PC-3 (cell line): ENCODE results near the gene IL19. TPM values are rescaled to one million over a fixed set of nuclear protein-coding genes. Genes with fewer than 3 reads are reported as not detected.

Experiments used
- ATAC-seq: fragments of 200-7000 bp; cut with Tn5 transposase; 2 replicates; pipeline ENCODE4 v1.9.1; 2020; ENCODE audit warnings: mild to moderate bottlenecking, moderate library complexity
- BruUV-seq: library from RNA; stranded (reverse); fragments of 400-500 nt; replicated peaks from 2 replicates; lab custom pipeline; 2021; lab: Mats Ljungman, UMichigan
- CTCF ChIA-PET: fragments of 300-600 bp; sonication (Branson Sonifier 250); formaldehyde crosslinking; loops from one replicate; lab custom pipeline; 2022; ENCODE audit warnings: antibody characterized with exemption; lab: Charles Lee
- POLR2A ChIA-PET: fragments of 300-600 bp; sonication (Branson Sonifier 250); formaldehyde crosslinking; loops from one replicate; lab custom pipeline; 2022; ENCODE audit warnings: antibody characterized with exemption; ENCODE audit not compliant: unreplicated experiment; lab: Charles Lee
- DNase-seq: peaks from one replicate; pipeline ENCODE4 v3.0.0-alpha.2; 2015
- H2AFZ ChIP-seq: fragments of 300-600 bp; sonication (generic); 2 replicates; pipeline ENCODE4 v1.6.0; 2016; ENCODE audit warnings: antibody characterized with exemption, low read length
- H3F3A ChIP-seq: fragments of 300-600 bp; sonication (generic); one replicate; pipeline ENCODE4 v1.6.0; 2017; ENCODE audit warnings: antibody characterized with exemption, low read length, control low read depth, mild to moderate bottlenecking; ENCODE audit not compliant: unreplicated experiment
- H3K27ac ChIP-seq: fragments of 300-600 bp; sonication (generic); 2 replicates; pipeline ENCODE4 v1.5.1; 2016; ENCODE audit warnings: mild to moderate bottlenecking, low read length
- H3K27me3 ChIP-seq: fragments of 300-600 bp; sonication (generic); 2 replicates; pipeline ENCODE4 v1.6.1; 2016; ENCODE audit warnings: low read length, mixed read lengths
- H3K36me3 ChIP-seq: fragments of 300-600 bp; sonication (generic); 2 replicates; pipeline ENCODE4 v1.6.1; 2016; ENCODE audit warnings: low read depth, mixed run types, low read length, mixed read lengths
- H3K4me1 ChIP-seq: fragments of 300-600 bp; sonication (generic); 2 replicates; pipeline ENCODE4 v1.5.1; 2016; ENCODE audit warnings: low read length; ENCODE audit not compliant: insufficient read depth
- H3K4me2 ChIP-seq: fragments of 300-600 bp; sonication (generic); 2 replicates; pipeline ENCODE4 v1.6.0; 2016; ENCODE audit warnings: low read length
- H3K4me3 ChIP-seq: fragments of 300-600 bp; sonication (generic); 2 replicates; pipeline ENCODE4 v1.5.1; 2016; ENCODE audit warnings: mild to moderate bottlenecking, low read length, mixed read lengths
- H3K79me2 ChIP-seq: fragments of 300-600 bp; sonication (generic); 2 replicates; pipeline ENCODE4 v1.6.1; 2017; ENCODE audit warnings: low read length, mixed read lengths
- H3K9ac ChIP-seq: fragments of 300-600 bp; sonication (generic); 2 replicates; pipeline ENCODE4 v1.6.0; 2016; ENCODE audit warnings: mild to moderate bottlenecking, low read length
- H3K9me2 ChIP-seq: fragments of 300-600 bp; sonication (generic); replicated peaks from 2 replicates; pipeline ENCODE4 v1.6.1; 2016; ENCODE audit warnings: mixed run types, low read length, mixed read lengths
- H3K9me3 ChIP-seq: fragments of 300-600 bp; sonication (generic); 2 replicates; pipeline ENCODE4 v1.6.1; 2016; ENCODE audit warnings: low read length, mixed read lengths
- H4K20me1 ChIP-seq: fragments of 300-600 bp; sonication (generic); 2 replicates; pipeline ENCODE4 v1.6.1; 2016; ENCODE audit warnings: low read length, mixed read lengths
- CTCF ChIP-seq: fragments of 300-600 bp; sonication (generic); conservative IDR thresholded peaks from 2 replicates; pipeline ENCODE4 v1.5.1; 2017; ENCODE audit warnings: antibody characterized with exemption, low read depth, mild to moderate bottlenecking, low read length
- EZH2 ChIP-seq: fragments of 300-600 bp; sonication (generic); IDR thresholded peaks from one replicate; pipeline ENCODE4 v1.6.1; 2017; ENCODE audit warnings: antibody characterized with exemption, mild to moderate bottlenecking, low read length; ENCODE audit not compliant: unreplicated experiment
- EZH2phosphoT487 ChIP-seq: fragments of 300-600 bp; sonication (generic); IDR thresholded peaks from 2 replicates; pipeline ENCODE4 v1.6.1; 2018; ENCODE audit warnings: mild to moderate bottlenecking, antibody characterized with exemption, low read length, borderline replicate concordance
- intact Hi-C: fragments of 100-400 bp; cut with micrococcal nuclease; formaldehyde crosslinking; loops from 2 replicates; pipeline ENCODE4 v1.9.0; 2023
- total RNA-seq: library from RNA; depleted of rRNA; stranded (reverse); fragments of >200 nt; gene quantifications from 2 replicates; pipeline ENCODE4 v1.2.3, GENCODE V29; 2014

Gene IL19
- total RNA-seq, 1 experiment from 2014 or later: not detected

GRCh38 chr1:206786212-206786886 is 15.8 kb downstream of the IL19 start:
- no peak overlapping the region for H3K4me3 ChIP-seq
- BruUV-seq: no TSS peak
- no peaks in the 10 kb centered on the region for H3K36me3 ChIP-seq
- no peak overlapping the region for H3K4me2 ChIP-seq
- no peaks in the 10 kb centered on the region for H3K9me2 ChIP-seq
- DNase-seq (no peak), ATAC-seq (no peak)
- no peak overlapping the region for H3K27ac ChIP-seq
- H3K4me1 ChIP-seq: no peaks in the 10 kb centered on the region
- no peaks in the 10 kb centered on the region for H3F3A ChIP-seq
- H3K79me2 ChIP-seq: no peaks in the 10 kb centered on the region
- no peaks in the 10 kb centered on the region for H3K9me3 ChIP-seq
- CTCF ChIA-PET: no interaction called here
- H2AFZ ChIP-seq: no peak overlapping the region
- POLR2A ChIA-PET: no interaction called here
- peaks cover 74% of the 10 kb centered on the region for H3K27me3 ChIP-seq
- intact Hi-C loops: no loop called here
- no peaks in the 10 kb centered on the region for H4K20me1 ChIP-seq
- TF ChIP-seq CTCF (no peak), EZH2phosphoT487 (no peak), EZH2 (no peak)
- no peak overlapping the region for H3K9ac ChIP-seq

GRCh38 chr1:206787891-206788290 is 17.3 kb downstream of the IL19 start:
- no peak overlapping the region for H3K4me3 ChIP-seq
- no peaks in the 10 kb centered on the region for H4K20me1 ChIP-seq
- ATAC-seq (no peak), DNase-seq (no peak)
- intact Hi-C loops: no loop called here
- H3K27ac ChIP-seq: no peak overlapping the region
- no peak overlapping the region for H3K9ac ChIP-seq
- H2AFZ ChIP-seq: no peak overlapping the region
- H3K9me3 ChIP-seq: no peaks in the 10 kb centered on the region
- TF ChIP-seq CTCF: no peak
- TF ChIP-seq EZH2: no peak
- no peaks in the 10 kb centered on the region for H3K4me1 ChIP-seq
- H3K79me2 ChIP-seq: no peaks in the 10 kb centered on the region
- peaks cover 66% of the 10 kb centered on the region for H3K27me3 ChIP-seq
- no peaks in the 10 kb centered on the region for H3K9me2 ChIP-seq
- H3K36me3 ChIP-seq: no peaks in the 10 kb centered on the region
- no peak overlapping the region for H3K4me2 ChIP-seq
- POLR2A ChIA-PET: no interaction called here
- CTCF ChIA-PET: no interaction called here
- H3F3A ChIP-seq: no peaks in the 10 kb centered on the region
- no TSS peak for BruUV-seq

GRCh38 chr1:206788487-206789050 is 18.0 kb downstream of the IL19 start:
- Histone ChIP-seq H3K9ac (no peak overlapping the region), H3K79me2 (no peaks in the 10 kb centered on the region), H3K4me2 (no peak overlapping the region), H3K4me1 (no peaks in the 10 kb centered on the region), H3F3A (no peaks in the 10 kb centered on the region), H4K20me1 (no peaks in the 10 kb centered on the region), H2AFZ (no peak overlapping the region), H3K27me3 (peaks cover 61% of the 10 kb centered on the region), H3K9me3 (no peaks in the 10 kb centered on the region), H3K9me2 (no peaks in the 10 kb centered on the region), H3K4me3 (no peak overlapping the region), H3K36me3 (no peaks in the 10 kb centered on the region), H3K27ac (no peak overlapping the region)
- no TSS peak for BruUV-seq
- intact Hi-C loops: no loop called here
- DNase-seq (no peak), ATAC-seq (no peak)
- CTCF ChIA-PET: no interaction called here
- no peak for TF ChIP-seq CTCF
- TF ChIP-seq EZH2: no peak
- TF ChIP-seq EZH2phosphoT487: no peak
- POLR2A ChIA-PET: no interaction called here
